BLaER1 (cell line): ENCODE data around the gene VWA5A.

ENCODE experiments used
- H3K27ac ChIP-seq: shearing (Covaris generic); formaldehyde crosslinking; 2 replicates; pipeline ENCODE4 v1.8.1; 2022
- H3K27me3 ChIP-seq: shearing (Covaris generic); formaldehyde crosslinking; 2 replicates; pipeline ENCODE4 v1.8.1; 2022
- H3K36me3 ChIP-seq: shearing (Covaris generic); formaldehyde crosslinking; 2 replicates; pipeline ENCODE4 v1.8.1; 2022
- H3K4me1 ChIP-seq: shearing (Covaris generic); formaldehyde crosslinking; 2 replicates; pipeline ENCODE4 v1.8.1; 2022
- H3K4me2 ChIP-seq: shearing (Covaris generic); formaldehyde crosslinking; 2 replicates; pipeline ENCODE4 v1.8.1; 2022
- H3K4me3 ChIP-seq: shearing (Covaris generic); formaldehyde crosslinking; 2 replicates; pipeline ENCODE4 v1.8.1; 2022
- H3K9ac ChIP-seq: shearing (Covaris generic); formaldehyde crosslinking; 2 replicates; pipeline ENCODE4 v1.8.1; 2022
- H3K9me3 ChIP-seq: shearing (Covaris generic); formaldehyde crosslinking; 2 replicates; pipeline ENCODE4 v1.8.1; 2022
- H4K20me1 ChIP-seq: shearing (Covaris generic); formaldehyde crosslinking; 2 replicates; pipeline ENCODE4 v1.8.1; 2022
- Cebpa-rat ChIP-seq: shearing (Covaris generic); IDR thresholded peaks from 2 replicates; pipeline ENCODE4 v1.8.1; 2022

The VWA5A gene

DNA sequence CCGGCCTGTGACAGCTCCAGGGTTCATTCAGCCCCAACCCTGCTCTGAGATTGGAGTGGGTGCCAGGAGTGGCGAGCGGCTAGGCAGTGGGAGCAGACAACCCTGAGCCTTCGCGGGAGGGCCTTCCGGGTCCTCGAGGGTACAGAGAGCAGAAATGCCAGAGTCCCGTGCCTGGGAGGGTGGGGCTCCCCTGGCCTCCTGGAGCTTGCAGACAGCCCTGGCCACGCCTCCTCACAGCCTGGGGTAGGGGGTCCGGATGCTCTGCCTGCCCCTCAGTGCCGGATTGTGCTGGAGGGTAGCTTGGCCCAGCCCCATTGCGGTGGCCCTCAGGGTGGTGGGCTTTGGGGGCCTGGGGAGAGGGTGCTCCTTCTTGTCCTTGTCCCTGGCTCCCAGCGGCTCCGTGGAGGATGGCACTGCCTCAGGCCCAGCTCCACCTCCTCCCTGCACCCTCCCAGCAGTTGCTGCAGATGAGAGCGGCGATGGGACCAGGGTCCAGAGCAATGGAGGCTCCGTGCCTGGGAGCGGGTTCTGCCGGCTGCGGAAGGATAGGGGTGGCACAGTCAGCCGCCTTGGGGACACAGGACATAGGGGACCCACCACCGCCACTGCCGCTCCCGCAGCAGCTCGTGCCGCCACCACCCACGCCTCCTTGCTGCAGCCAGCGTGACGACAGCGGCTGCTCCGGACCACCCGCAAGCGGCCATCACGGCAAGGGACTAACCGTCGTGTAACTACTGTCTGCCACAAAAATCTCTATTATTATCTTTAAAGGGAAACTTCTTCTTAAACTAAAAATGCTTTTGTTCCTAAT lies 39.2 kb upstream of the VWA5A start:
- Histone ChIP-seq H3K4me3 (peak overlapping the region; percentile 45), H3K27me3 (peaks cover 5% of the 10 kb centered on the region; the same call in 1 of the 2 replicates), H3K27ac (no peak overlapping the region), H3K9me3 (no peaks in the 10 kb centered on the region), H3K36me3 (no peaks in the 10 kb centered on the region), H3K4me1 (peaks cover 16% of the 10 kb centered on the region), H3K9ac (no peak overlapping the region), H3K4me2 (peak overlapping the region; percentile 64), H4K20me1 (no peaks in the 10 kb centered on the region)
- TF ChIP-seq Cebpa-rat, result no peak

DNA sequence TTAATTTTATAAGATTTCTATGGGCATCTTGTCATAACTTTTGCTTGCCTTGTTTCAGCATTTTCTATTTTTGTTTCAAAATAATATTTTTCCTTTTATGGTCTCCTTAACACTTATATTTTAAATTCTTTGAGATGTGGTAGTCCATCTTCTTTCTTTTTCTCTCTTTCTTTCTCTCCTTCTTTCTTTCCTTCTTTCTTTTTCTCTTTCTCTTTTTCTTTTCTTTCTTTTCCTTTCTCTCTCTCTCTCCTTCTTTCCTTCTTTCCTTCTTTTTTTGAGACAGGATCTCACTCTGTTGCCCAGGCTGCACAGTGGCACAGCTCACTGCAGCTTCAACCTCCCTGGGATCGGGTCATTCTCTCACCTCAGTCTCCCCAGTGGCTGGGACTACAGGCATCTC lies 38.0 kb upstream of the VWA5A start:
- Histone ChIP-seq H3K36me3 (no peaks in the 10 kb centered on the region), H3K27me3 (peaks cover 5% of the 10 kb centered on the region; the same call in 1 of the 2 replicates), H3K9ac (no peak overlapping the region), H3K4me3 (no peak overlapping the region), H3K4me2 (no peak overlapping the region), H3K9me3 (no peaks in the 10 kb centered on the region), H3K27ac (no peak overlapping the region), H4K20me1 (no peaks in the 10 kb centered on the region), H3K4me1 (peaks cover 9% of the 10 kb centered on the region)
- no peak for TF ChIP-seq Cebpa-rat

DNA sequence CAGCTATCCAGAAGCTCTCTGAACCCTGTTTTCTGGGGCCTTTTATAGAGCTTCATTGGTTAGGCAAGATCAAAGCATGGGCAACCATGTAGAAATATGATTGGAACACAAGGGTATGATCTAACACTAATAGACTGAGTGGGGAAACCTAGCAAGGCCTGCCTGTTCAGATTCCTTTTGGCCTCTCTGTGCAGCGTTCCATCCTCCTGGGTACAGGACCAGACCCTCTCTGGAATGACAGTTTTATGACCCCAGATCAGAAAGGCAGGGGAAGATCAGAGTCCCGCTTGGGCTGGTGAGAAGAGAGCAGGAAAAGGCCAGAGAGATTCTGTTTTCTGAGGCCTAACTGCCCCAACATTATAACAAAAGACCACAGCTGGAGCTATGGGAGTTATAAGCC lies 36.7 kb upstream of the VWA5A start:
- TF ChIP-seq Cebpa-rat, result no peak
- H3K9me3 ChIP-seq, result no peaks in the 10 kb centered on the region
- no peaks in the 10 kb centered on the region for H3K36me3 ChIP-seq
- H3K27ac ChIP-seq, result no peak overlapping the region
- H3K4me3 ChIP-seq, result no peak overlapping the region
- H3K27me3 ChIP-seq, result peaks cover 5% of the 10 kb centered on the region; the same call in 1 of the 2 replicates
- peaks cover 9% of the 10 kb centered on the region for H3K4me1 ChIP-seq
- no peaks in the 10 kb centered on the region for H4K20me1 ChIP-seq
- no peak overlapping the region for H3K4me2 ChIP-seq
- no peak overlapping the region for H3K9ac ChIP-seq

- Histone ChIP-seq H3K4me2 (no peak overlapping the region), H3K9ac (no peak overlapping the region)
Observed at GRCh38 chr11:124079631-124080326, 35.5 kb upstream of the VWA5A start.

GRCh38 chr11:124080327-124081001 lies 34.8 kb upstream of the VWA5A start:
- no peak overlapping the region for H3K4me3 ChIP-seq
- H4K20me1 ChIP-seq, result no peaks in the 10 kb centered on the region
- no peak overlapping the region for H3K9ac ChIP-seq
- H3K9me3 ChIP-seq, result no peaks in the 10 kb centered on the region
- H3K4me2 ChIP-seq, result no peak overlapping the region
- TF ChIP-seq Cebpa-rat, result no peak
- H3K27me3 ChIP-seq, result peaks cover 5% of the 10 kb centered on the region; the same call in 1 of the 2 replicates
- H3K36me3 ChIP-seq, result no peaks in the 10 kb centered on the region
- H3K4me1 ChIP-seq, result peaks cover 9% of the 10 kb centered on the region
- no peak overlapping the region for H3K27ac ChIP-seq

More at GRCh38 chr11:124079631-124080326, 35.5 kb upstream of the VWA5A start:
- peaks cover 9% of the 10 kb centered on the region for H3K4me1 ChIP-seq
- H3K36me3 ChIP-seq, result no peaks in the 10 kb centered on the region
- H3K4me3 ChIP-seq, result no peak overlapping the region
- no peaks in the 10 kb centered on the region for H3K9me3 ChIP-seq
- no peak for TF ChIP-seq Cebpa-rat
- H3K27me3 ChIP-seq, result peaks cover 5% of the 10 kb centered on the region; the same call in 1 of the 2 replicates
- H4K20me1 ChIP-seq, result no peaks in the 10 kb centered on the region
- H3K27ac ChIP-seq, result no peak overlapping the region

DNA sequence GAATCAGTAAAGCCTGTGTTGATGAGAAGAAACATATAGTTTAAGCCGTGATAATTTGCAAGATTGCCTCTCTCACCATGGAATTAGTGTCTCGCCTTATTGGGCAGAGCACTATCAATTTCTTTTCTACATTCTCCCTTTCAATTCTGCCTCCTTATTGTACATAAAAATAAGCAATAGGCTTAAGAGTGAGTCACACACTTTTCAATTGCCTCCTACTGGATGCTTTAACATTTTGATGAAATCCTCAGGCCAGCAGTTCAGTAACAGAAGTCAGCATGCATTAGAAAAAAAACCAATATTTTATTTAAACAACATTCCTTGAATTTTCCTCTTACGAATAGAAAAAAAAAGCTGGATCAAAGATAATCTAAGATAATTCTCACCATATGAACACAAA lies 33.8 kb upstream of the VWA5A start:
- Histone ChIP-seq H3K27me3 (no peaks in the 10 kb centered on the region; the same call in 1 of the 2 replicates), H3K27ac (no peak overlapping the region), H3K9me3 (no peaks in the 10 kb centered on the region), H3K4me3 (no peak overlapping the region), H3K36me3 (no peaks in the 10 kb centered on the region), H4K20me1 (no peaks in the 10 kb centered on the region), H3K4me1 (peaks cover 2% of the 10 kb centered on the region), H3K9ac (no peak overlapping the region), H3K4me2 (no peak overlapping the region)
- no peak for TF ChIP-seq Cebpa-rat

- H3K4me1 ChIP-seq, result no peaks in the 10 kb centered on the region
- no peak overlapping the region for H3K27ac ChIP-seq
- H3K4me3 ChIP-seq, result no peak overlapping the region
- no peak for TF ChIP-seq Cebpa-rat
- no peaks in the 10 kb centered on the region for H3K9me3 ChIP-seq
- no peak overlapping the region for H3K9ac ChIP-seq
- no peaks in the 10 kb centered on the region for H3K27me3 ChIP-seq
- no peak overlapping the region for H3K4me2 ChIP-seq
- no peaks in the 10 kb centered on the region for H3K36me3 ChIP-seq
- no peaks in the 10 kb centered on the region for H4K20me1 ChIP-seq
Observed at GRCh38 chr11:124082371-124082770, 32.9 kb upstream of the VWA5A start.

- TF ChIP-seq Cebpa-rat, result no peak
- Histone ChIP-seq H3K4me2 (no peak overlapping the region), H3K9ac (no peak overlapping the region), H3K4me1 (no peaks in the 10 kb centered on the region), H3K4me3 (no peak overlapping the region), H4K20me1 (no peaks in the 10 kb centered on the region), H3K27ac (no peak overlapping the region), H3K36me3 (no peaks in the 10 kb centered on the region), H3K9me3 (no peaks in the 10 kb centered on the region), H3K27me3 (no peaks in the 10 kb centered on the region)
Observed at GRCh38 chr11:124085583-124085982, 29.7 kb upstream of the VWA5A start.

- H3K4me1 ChIP-seq, result no peaks in the 10 kb centered on the region
- no peaks in the 10 kb centered on the region for H4K20me1 ChIP-seq
- H3K27me3 ChIP-seq, result no peaks in the 10 kb centered on the region
- no peak for TF ChIP-seq Cebpa-rat
- no peak overlapping the region for H3K4me2 ChIP-seq
- H3K9me3 ChIP-seq, result no peaks in the 10 kb centered on the region
- H3K27ac ChIP-seq, result no peak overlapping the region
- H3K36me3 ChIP-seq, result no peaks in the 10 kb centered on the region
- no peak overlapping the region for H3K4me3 ChIP-seq
- no peak overlapping the region for H3K9ac ChIP-seq
Observed at GRCh38 chr11:124085997-124086846, 29.0 kb upstream of the VWA5A start.
